ENCODE measurements around the gene SLC9A9.

SLC9A9 gene

DNA sequence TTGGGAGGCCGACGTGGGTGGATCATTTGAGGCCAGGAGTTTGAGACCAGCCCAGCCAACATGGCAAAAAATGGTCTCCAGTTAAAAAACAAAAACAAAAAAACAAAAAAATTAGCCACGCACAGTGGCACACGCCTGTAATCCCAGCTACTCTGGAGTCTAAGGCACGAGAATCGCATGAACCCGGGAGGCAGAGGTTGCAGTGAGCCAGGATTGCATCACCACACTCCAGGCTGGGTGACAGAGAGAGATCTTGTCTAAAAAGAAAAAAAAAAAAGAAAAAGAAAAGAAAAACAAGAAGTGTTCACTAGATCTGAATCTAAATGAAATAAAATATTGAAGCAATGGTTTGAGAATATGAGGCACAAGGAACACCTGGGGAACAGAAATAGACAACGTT lies 36.7 kb downstream of the SLC9A9 start:
- H3K4me3 ChIP-seq (ENCODE audit: low read length): no peak overlapping the region
- no peaks in the 10 kb centered on the region; the same call in 1 of the 2 replicates for H3F3A ChIP-seq (ENCODE audit: insufficient read depth, low read length)
- H3K9me2 ChIP-seq (replicated peaks; ENCODE audit: insufficient read depth, low read length): no peaks in the 10 kb centered on the region
- no peaks in the 10 kb centered on the region for H3K9me3 ChIP-seq (replicated peaks; ENCODE audit: insufficient read depth, low read length)
- DNase-seq: no peak
- no peak overlapping the region for H3K9ac ChIP-seq (ENCODE audit: low read length)
- H3K27ac ChIP-seq (ENCODE audit: low read length): no peak overlapping the region
- H3K36me3 ChIP-seq (replicated peaks; ENCODE audit: insufficient read depth, low read length): no peaks in the 10 kb centered on the region
- no peaks in the 10 kb centered on the region for H3K79me2 ChIP-seq (ENCODE audit: low read length)
- no peaks in the 10 kb centered on the region for H4K20me1 ChIP-seq (ENCODE audit: insufficient read depth, low read length)
- no peak for TF ChIP-seq EZH2 (optimal IDR thresholded peaks at IDR 0.05; ENCODE audit: low read depth, low read length)
- no peak for TF ChIP-seq CTCF (IDR thresholded peaks at IDR 0.05; ENCODE audit: low read length)
- TF ChIP-seq EZH2phosphoT487 (IDR thresholded peaks at IDR 0.05; ENCODE audit: low read length): no peak
- no peak overlapping the region for H2AFZ ChIP-seq (ENCODE audit: low read length)
- H3K27me3 ChIP-seq (replicated peaks; ENCODE audit: insufficient read depth, low read length): no peaks in the 10 kb centered on the region
- H3K4me2 ChIP-seq (ENCODE audit: low read depth, low read length): no peak overlapping the region
- peaks cover 19% of the 10 kb centered on the region for H3K4me1 ChIP-seq (ENCODE audit: low read length)

DNA sequence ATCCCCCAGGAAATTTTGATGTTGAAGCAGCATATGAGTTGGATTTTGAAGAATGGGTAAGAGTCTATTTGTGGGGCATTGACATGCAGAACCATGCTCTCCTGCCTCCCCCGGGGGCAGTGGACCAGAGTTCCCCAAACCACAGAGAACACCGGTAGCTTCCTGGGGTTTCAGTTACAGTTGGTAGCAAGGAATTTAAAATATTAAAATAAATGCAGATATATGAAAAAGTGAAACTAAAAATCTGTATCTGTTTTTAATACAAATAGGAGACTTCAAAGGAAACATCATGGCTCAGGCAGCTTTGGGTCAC lies 37.4 kb downstream of the SLC9A9 start:
- no peak overlapping the region for H3K4me3 ChIP-seq (ENCODE audit: low read length)
- no peaks in the 10 kb centered on the region for H3K9me3 ChIP-seq (replicated peaks; ENCODE audit: insufficient read depth, low read length)
- H3K36me3 ChIP-seq (replicated peaks; ENCODE audit: insufficient read depth, low read length): no peaks in the 10 kb centered on the region
- H2AFZ ChIP-seq (ENCODE audit: low read length): no peak overlapping the region
- H3K27me3 ChIP-seq (replicated peaks; ENCODE audit: insufficient read depth, low read length): no peaks in the 10 kb centered on the region
- no peak overlapping the region for H3K4me2 ChIP-seq (ENCODE audit: low read depth, low read length)
- H3K27ac ChIP-seq (ENCODE audit: low read length): no peak overlapping the region
- no peaks in the 10 kb centered on the region for H3K79me2 ChIP-seq (ENCODE audit: low read length)
- H3K4me1 ChIP-seq (ENCODE audit: low read length): peaks cover 19% of the 10 kb centered on the region
- H4K20me1 ChIP-seq (ENCODE audit: insufficient read depth, low read length): no peaks in the 10 kb centered on the region
- no peak for TF ChIP-seq EZH2 (optimal IDR thresholded peaks at IDR 0.05; ENCODE audit: low read depth, low read length)
- TF ChIP-seq CTCF (IDR thresholded peaks at IDR 0.05; ENCODE audit: low read length): no peak
- no peak for TF ChIP-seq EZH2phosphoT487 (IDR thresholded peaks at IDR 0.05; ENCODE audit: low read length)
- DNase-seq: peak; percentile 13
- no peaks in the 10 kb centered on the region; the same call in 1 of the 2 replicates for H3F3A ChIP-seq (ENCODE audit: insufficient read depth, low read length)
- H3K9ac ChIP-seq (ENCODE audit: low read length): no peak overlapping the region
- no peaks in the 10 kb centered on the region for H3K9me2 ChIP-seq (replicated peaks; ENCODE audit: insufficient read depth, low read length)

GRCh38 chr3:143810166-143810952 lies 37.9 kb downstream of the SLC9A9 start:
- Histone ChIP-seq H3K9ac (ENCODE audit: low read length) (no peak overlapping the region), H3K27ac (ENCODE audit: low read length) (no peak overlapping the region), H4K20me1 (ENCODE audit: insufficient read depth, low read length) (no peaks in the 10 kb centered on the region), H3K4me1 (ENCODE audit: low read length) (peaks cover 19% of the 10 kb centered on the region), H3K79me2 (ENCODE audit: low read length) (no peaks in the 10 kb centered on the region), H3K9me2 (replicated peaks; ENCODE audit: insufficient read depth, low read length) (no peaks in the 10 kb centered on the region), H3K4me3 (ENCODE audit: low read length) (no peak overlapping the region), H3K36me3 (replicated peaks; ENCODE audit: insufficient read depth, low read length) (no peaks in the 10 kb centered on the region), H3K4me2 (ENCODE audit: low read depth, low read length) (no peak overlapping the region), H2AFZ (ENCODE audit: low read length) (no peak overlapping the region), H3F3A (ENCODE audit: insufficient read depth, low read length) (no peaks in the 10 kb centered on the region), H3K9me3 (replicated peaks; ENCODE audit: insufficient read depth, low read length) (no peaks in the 10 kb centered on the region), H3K27me3 (replicated peaks; ENCODE audit: insufficient read depth, low read length) (no peaks in the 10 kb centered on the region)
- DNase-seq: no peak
- TF ChIP-seq EZH2 (optimal IDR thresholded peaks at IDR 0.05; ENCODE audit: low read depth, low read length) (no peak), CTCF (IDR thresholded peaks at IDR 0.05; ENCODE audit: low read length) (no peak), EZH2phosphoT487 (IDR thresholded peaks at IDR 0.05; ENCODE audit: low read length) (no peak)
